ENCODE measurements around the gene LDLRAP1. TPM values are rescaled to one million over a fixed set of nuclear protein-coding genes. Genes with fewer than 3 reads are reported as not detected.

LDLRAP1 gene
- total RNA-seq, 1 experiment from 2014 or later = 16.3 TPM

DNA sequence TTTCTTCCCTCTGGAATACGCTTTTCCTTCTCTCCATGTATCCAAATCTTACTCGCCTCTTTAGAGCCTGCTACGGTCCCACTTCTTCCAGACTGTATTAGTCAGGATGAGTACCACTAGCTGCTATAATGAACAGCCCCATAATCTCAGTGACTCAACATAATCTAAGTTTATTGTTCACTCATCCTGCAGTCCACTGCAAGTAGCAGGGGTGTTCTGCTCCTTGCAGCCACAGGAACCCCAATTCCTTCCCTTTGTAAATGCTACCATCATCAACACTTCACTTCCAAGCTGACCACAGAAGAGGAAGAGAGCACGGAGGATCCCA is 18.1 kb upstream of the LDLRAP1 start:
- no peak for TF ChIP-seq TEAD4 (CRISPR knock-in tag; IDR thresholded peaks at IDR 0.05)
- TF ChIP-seq, protein P1, sequence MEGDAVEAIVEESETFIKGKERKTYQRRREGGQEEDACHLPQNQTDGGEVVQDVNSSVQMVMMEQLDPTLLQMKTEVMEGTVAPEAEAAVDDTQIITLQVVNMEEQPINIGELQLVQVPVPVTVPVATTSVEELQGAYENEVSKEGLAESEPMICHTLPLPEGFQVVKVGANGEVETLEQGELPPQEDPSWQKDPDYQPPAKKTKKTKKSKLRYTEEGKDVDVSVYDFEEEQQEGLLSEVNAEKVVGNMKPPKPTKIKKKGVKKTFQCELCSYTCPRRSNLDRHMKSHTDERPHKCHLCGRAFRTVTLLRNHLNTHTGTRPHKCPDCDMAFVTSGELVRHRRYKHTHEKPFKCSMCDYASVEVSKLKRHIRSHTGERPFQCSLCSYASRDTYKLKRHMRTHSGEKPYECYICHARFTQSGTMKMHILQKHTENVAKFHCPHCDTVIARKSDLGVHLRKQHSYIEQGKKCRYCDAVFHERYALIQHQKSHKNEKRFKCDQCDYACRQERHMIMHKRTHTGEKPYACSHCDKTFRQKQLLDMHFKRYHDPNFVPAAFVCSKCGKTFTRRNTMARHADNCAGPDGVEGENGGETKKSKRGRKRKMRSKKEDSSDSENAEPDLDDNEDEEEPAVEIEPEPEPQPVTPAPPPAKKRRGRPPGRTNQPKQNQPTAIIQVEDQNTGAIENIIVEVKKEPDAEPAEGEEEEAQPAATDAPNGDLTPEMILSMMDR (IDR thresholded peaks at IDR 0.05) = no peak
- no peak for TF ChIP-seq MAX (CRISPR knock-in tag; IDR thresholded peaks at IDR 0.05)
- no peak for TF ChIP-seq MXD4 (CRISPR knock-in tag; IDR thresholded peaks at IDR 0.05; ENCODE audit: borderline replicate concordance)
- no peak for TF ChIP-seq USF2 (CRISPR knock-in tag; IDR thresholded peaks at IDR 0.05)
- no peak for TF ChIP-seq E2F1 (CRISPR knock-in tag; IDR thresholded peaks at IDR 0.05)
- TF ChIP-seq ZBTB21 (CRISPR knock-in tag; IDR thresholded peaks at IDR 0.05; ENCODE audit: borderline replicate concordance) = no peak
- no peak for TF ChIP-seq RORB (CRISPR knock-in tag; IDR thresholded peaks at IDR 0.05)
- TF ChIP-seq FOXP4 (CRISPR knock-in tag; IDR thresholded peaks at IDR 0.05) = no peak
- no peak for TF ChIP-seq USF1 (CRISPR knock-in tag; IDR thresholded peaks at IDR 0.05)
- no peak for TF ChIP-seq TCF7 (CRISPR knock-in tag; IDR thresholded peaks at IDR 0.05; ENCODE audit: low read depth)
- TF ChIP-seq JUN (CRISPR knock-in tag; IDR thresholded peaks at IDR 0.05) = no peak
- no peak for TF ChIP-seq PRRX2 (CRISPR knock-in tag; IDR thresholded peaks at IDR 0.05)
- TF ChIP-seq EMX1 (CRISPR knock-in tag; IDR thresholded peaks at IDR 0.05) = no peak
- H3K9me3 Mint-ChIP-seq = peaks cover 12% of the 10 kb centered on the region
- H3K27me3 Mint-ChIP-seq (ENCODE audit: low read depth) = no peaks in the 10 kb centered on the region
- no peak overlapping the region for H3K4me3 Mint-ChIP-seq
- POLR2A ChIA-PET = no interaction called here
- DNase-seq (ENCODE audit: low spot score) (no peak), ATAC-seq (no peak)
- H3K27ac Mint-ChIP-seq = no peak overlapping the region
- H3K36me3 Mint-ChIP-seq = no peaks in the 10 kb centered on the region
- CTCF ChIA-PET = interaction anchor here (1.2 to 10.9 kb wide), 3 partner anchors 21 to 285 kb away, joined by 4 to 175 read pairs (median 4); no protein-coding TSS in a partner anchor
- H3K4me1 Mint-ChIP-seq = peaks cover 7% of the 10 kb centered on the region; the same call in 1 of the 2 replicates

- ChIA-PET POLR2A (no interaction called here), CTCF (interaction anchor here (0.7 to 2.1 kb wide), 3 partner anchors 23 to 46 kb away, joined by 3 to 7 read pairs (median 4); no protein-coding TSS in a partner anchor)
- H3K36me3 Mint-ChIP-seq = no peaks in the 10 kb centered on the region
- H3K4me1 Mint-ChIP-seq = 0 out of 2 replicates have a peak, but pooled peaks cover 3% of the 10 kb centered on the region
- TF ChIP-seq SMAD4 (CRISPR knock-in tag; IDR thresholded peaks at IDR 0.05) (no peak), ZSCAN18 (CRISPR knock-in tag; IDR thresholded peaks at IDR 0.05) (no peak)
- TF ChIP-seq, protein P1 (IDR thresholded peaks at IDR 0.05) = no peak
- no peak for DNase-seq (ENCODE audit: low spot score)
- no peak overlapping the region for H3K4me3 Mint-ChIP-seq
- no peak overlapping the region for H3K27ac Mint-ChIP-seq
- no peaks in the 10 kb centered on the region for H3K27me3 Mint-ChIP-seq (ENCODE audit: low read depth)
- no peak for ATAC-seq
- peaks cover 12% of the 10 kb centered on the region for H3K9me3 Mint-ChIP-seq
These were observed 16.7 kb upstream of the LDLRAP1 start for GRCh38 chr1:25526753-25527152.

Data from WTC11 (cell line).